ENCODE data around the gene NCDN.

The NCDN gene

DNA sequence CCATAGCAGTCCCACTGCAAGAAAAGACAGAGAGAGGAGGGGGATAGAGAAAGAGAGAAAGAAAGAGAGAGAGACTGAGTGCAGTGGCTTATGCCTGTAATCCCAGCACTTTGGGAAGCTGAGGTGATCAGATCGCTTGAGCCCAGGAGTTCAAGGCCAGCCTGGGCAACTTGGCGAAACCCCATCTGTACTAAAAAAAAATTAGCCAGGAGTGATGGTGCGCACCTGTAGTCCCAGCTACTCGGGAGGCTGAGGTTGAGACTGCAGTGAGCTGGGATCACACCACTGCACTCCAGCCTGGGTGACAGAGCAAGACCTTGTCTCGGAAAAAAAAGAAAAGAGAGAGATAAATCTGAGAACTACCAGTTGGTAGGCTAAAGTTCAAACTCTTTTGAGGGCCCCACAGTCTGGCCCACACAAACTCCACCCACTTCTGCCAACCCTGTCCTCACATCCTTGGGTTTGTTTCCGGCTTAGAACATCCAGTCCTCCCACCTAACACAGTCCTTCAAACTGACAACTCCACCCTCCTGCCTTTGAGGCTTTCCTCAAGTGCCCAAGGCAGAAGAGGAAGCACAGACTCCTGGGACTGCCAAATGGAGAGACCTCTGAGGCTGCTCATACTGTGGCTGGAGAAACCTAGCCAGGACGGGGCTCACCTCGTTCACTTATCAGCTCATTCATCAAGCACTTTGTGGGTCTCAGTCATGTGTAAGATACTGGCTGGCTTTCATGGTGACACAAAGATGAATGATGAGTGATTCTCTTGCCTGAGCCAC, 35.6 kb downstream of the NCDN start:
- DNase-seq = no peak

DNA sequence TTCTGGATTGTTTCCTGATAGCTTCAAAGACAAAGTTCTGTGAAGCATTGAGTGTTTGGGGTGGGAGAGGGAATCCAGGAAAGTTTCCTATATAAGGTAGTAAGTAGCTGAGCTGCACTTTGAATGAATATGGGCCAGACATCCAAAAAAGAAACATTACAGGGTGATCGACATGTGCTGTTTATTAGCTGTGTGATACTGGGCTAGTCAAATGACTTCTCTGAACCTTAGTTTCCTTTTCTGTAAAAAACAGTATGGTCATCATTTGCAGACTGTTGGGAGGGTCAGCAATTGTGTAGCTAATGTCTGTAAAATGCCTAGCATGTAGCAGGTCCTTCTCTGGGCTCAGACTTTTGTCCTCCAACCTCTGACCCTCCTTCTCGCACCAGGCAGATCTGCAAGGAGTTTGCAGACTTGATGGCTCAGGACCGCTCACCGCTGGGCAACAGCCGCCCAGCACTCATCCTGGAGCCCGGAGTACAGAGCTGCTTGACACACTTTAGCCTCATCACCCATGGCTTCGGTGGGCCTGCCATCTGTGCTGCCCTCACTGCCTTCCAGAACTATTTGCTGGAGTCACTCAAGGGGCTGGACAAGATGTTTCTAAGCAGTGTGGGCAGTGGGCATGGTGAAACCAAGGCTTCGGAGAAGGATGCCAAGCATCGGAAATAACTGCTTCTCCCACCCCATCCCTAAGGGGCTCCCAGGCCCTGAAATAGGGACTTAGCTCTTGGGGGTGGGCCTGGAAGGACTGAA, 36.6 kb downstream of the NCDN start:
- DNase-seq = no peak

DNA sequence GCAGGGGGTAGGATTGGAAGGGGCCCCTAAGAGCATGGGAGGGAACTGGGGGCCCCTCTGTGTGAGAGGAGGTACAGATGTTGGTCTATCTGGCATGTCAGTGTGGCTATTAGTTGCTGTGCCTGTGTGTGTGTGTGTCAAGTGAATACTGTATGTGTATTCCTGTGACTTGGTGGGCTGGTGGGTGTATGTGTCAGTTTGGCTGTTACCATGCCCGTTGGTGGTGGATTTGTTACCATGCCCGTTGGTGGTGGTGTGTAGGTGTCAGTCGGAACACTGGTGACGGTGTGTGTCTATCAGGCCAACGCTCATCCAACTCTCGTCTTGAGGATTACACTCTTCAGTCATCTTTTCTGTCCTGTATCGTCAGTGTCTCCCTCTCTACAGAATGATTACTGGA, 38.1 kb downstream of the NCDN start:
- DNase-seq = no peak

DNA sequence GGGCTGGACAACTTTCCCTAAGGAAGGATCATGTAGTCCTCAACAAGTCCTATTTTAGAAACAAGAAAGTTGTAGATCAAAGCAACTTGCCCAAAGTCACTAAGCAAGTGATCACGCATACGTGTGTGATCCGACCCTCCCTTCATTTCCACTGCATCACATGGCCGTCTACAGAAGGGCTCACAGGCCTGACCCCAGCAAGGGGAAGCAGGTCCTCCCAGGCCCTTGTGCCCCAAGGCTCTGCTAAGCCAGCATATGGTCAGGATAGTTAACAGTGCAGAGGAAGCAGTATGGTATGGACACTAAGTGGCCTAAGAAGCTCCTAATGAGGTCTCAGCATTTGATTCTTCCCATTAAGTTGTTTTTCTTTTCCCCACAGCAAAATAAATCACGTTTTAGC, 40.3 kb downstream of the NCDN start:
- DNase-seq = no peak

DNA sequence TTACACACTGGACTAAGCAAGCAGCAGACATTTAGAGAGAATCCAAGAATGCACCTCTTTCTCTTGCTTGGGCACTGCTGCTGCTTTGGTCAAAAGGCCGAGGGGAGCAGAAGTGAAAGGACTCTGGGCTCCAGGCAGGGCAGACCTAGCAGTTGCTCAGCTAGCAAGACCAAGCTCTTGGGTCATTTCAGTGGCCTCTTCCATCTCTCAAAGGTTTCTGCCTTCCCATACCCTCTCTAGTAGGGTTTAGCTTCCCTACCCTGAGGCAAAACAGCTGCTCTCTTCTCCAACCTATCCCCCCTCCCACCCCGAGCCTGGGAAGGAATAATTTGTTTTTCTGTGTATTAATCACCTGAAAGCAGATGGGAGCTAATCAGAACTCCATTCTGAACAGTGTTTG, 41.3 kb downstream of the NCDN start:
- peak; percentile 23 for DNase-seq

DNA sequence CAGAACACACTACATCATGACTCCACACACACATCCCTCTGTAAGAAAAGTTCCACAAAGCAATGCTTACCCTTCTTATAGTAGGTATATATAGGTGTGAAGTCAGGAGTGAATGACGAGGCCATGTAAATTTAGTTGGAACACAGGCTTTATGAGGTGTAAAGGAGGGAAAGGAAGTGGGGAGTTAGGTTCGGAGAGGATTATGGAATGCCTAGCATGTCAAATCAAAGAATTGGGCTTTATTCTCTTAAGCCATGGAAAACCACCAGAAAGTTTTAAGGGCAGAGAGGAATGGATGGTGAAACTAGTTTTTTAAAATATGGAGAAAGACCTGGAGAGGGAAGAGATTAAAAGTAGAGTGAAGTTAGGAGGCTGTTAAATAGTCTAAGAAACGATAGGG, 41.8 kb downstream of the NCDN start:
- no peak for DNase-seq

DNA sequence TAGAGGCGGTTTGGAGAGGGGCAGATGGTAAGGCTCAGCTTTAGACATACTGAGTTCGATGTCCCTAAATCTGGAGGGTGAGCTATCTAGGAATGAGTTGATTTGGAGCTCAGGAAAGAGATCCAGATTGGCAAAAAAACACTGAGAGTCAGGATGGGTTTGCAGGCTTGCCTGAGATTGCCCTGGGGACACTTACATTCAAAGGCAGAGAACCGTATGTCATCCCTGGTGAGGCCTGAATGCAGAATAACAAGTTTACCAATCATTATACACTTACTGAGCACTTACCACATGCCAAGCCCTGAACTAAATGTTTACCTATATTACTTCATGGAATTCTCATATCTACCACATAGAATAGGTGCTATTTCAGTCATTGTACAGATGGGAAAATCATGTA, 43.0 kb downstream of the NCDN start:
- no peak for DNase-seq

DNA sequence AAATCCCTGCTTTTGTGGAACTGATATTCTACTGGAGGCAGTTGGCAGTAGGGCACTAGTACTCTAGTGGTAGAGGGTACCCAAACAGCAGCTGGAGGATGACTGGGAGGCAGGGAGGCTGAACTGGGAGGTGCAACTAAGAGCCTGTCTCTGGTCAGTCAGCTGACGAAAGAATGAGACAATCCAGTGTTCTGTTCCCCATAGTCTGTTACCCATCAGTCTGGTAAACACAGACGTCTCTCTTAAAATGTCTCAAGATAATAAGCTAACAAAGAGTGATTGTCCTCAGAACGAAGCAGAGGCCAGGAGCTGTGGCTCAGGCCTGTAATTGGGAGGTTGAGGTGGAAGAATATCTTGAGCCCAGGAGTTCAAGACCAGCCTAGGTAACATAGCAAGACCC, 45.9 kb downstream of the NCDN start:
- DNase-seq = no peak

DNA sequence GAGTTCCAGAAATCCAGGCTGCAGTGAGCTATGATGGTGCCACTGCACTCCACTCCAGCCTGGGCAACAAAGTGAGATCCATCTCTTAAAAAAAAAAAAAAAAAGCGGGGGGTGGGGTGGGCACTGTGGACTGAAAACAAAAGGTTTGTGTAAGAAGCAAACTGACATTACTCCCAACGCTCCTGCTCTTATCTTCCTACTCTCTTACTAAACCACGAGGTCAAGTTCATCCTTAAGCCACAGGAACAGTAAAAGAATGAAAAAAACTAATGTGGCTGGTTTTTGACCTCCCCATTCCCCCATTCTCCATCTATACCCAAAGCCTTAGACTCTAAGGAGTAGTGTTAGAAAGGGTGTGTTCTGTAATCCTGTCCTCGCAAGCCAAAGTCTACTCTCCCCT, 46.3 kb downstream of the NCDN start:
- no peak for DNase-seq

DNA sequence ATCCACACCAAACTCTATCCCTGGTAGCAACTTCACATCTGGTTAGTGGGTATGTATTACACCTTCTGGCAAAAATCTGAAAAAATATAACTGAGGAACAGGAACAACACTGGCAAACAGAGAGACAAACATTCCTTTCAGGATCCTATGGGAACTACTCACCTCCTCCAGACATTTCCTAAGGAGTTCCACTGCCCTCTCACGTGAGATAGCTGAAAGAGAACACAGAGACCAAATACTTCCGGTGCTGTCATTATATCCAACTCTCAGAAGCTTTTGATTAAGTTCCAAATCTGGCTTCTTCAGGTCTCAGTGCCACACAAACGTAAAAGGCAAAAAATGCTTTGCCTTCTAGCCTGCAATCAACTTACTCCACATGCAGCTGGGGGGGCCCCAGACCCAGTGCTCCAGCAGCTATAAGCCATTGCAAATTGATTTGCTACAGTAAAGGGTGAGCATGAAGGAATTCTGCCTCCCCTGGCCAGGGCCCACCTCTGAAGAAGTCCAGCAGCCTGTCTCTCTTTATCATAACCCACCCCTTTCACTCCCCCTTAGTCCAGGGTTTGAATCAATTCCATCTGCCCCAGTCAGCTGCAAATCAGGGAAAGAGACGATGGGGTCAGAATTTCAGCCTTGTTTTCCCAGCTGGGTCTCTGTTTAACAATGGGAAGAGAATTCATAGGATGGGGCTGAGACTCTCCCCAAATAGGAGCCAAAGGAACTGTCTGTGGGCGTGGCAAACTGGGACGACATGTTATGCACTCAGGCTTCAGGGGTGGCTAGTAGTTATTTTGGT, 47.7 kb downstream of the NCDN start:
- no peak for DNase-seq

DNA sequence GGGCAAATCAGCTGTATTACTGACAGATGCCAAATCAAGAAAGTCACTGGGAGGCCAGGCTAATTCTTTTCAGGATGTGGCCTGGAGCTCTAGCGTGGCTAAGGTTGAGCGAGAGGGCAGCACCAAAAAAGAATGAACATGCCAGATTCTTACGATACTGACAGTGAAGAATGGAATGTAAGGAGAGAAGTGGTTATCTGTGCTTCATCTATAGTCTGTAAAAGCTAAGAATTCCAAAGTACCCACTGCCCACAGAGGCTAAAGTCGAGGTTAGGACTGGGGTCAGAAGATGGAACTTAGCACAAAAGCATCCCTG, 48.2 kb downstream of the NCDN start:
- DNase-seq = no peak

DNA sequence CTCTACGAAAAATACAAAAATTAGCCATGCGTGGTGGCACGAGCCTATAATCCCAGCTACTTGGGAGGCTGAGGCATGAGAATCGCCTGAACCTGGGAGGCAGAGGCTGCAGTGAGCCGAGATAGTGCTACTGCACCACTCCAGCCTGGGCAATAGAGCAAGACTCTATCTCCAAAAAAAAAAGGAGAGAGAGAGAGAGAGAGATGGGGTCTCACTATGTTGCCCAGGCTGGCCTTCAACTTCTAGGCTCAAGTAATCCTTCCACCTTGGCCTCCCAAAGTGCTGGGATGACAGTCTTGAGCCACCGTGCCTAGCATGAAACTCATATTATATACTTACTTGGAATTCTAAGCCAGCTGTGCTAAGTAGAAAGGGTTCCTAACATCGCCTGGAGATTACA, 54.1 kb downstream of the NCDN start:
- no peak for DNase-seq

DNA sequence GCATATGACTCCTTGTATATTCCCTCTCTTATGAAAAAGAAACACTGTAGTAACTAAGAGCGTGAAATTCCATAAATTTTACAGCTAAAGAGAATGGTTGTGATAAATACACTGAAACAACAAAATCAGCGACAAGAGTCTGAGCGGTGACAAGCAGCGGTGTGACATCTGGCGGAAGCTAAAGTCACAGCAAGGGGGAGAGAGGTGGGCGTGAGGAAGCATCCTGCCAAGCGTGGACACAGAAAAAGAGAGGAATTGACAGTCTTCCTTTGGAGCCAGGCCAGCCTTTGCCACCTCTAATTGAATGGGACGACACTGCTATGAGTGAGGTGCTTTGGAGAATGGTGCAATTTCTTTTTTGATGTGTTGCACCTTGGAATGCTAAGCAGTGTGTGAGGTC, 57.8 kb downstream of the NCDN start:
- DNase-seq = no peak
